GM21360 (cell line): Measurements from ENCODE around the gene CYP2S1.
"Not testable (repeated sequence)": the region's sequence is repeated elsewhere in the genome, so short reads cannot be mapped to it uniquely, and the experiment has no call there.

ENCODE experiments used
- ATAC-seq: cut with Tn5 transposase; IDR thresholded peaks from one replicate; pipeline ENCODE4 v1.9.1; 2021; ENCODE audit warnings: mild to moderate bottlenecking, moderate library complexity; ENCODE audit not compliant: unreplicated experiment

CYP2S1 gene

DNA sequence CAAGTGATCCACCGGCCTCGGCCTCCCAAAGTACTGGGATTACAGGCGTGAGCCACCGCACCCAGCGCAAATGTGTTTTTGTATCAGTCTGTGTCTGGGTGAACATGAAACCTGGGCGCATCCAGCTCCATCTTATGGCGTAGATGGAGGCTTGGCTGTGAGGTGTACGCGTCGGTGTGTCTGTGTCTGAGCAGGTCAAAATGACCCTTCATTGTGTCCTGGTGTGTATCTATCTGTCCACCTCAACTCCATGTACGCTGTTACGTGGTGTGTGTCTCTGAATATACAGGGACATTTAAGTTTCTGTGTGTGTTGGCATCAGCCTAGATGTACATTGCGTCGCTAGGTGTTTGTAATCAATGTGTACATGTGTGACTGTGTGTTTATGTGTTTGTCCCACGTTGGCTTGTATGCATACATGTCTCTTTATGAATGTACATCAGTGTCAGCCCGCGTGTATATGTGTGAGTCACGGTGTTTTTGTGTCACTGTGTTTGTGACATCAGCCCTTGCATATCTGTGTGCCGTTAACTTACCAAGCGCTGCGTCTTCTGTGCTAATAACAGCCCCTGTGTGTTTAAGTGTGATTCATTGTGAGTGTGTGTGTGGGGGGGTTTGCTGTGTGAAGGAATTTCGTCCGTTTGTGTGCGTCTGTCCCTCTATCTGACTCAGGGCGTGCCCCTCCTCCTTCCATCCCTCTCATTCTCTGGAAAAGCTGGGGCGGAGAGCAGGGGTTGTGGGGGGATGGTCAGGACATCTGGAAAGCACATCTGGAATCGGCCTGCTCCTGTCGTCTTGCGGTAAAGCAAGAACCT, 32.4 kb downstream of the CYP2S1 start:
- ATAC-seq, result no peak

DNA sequence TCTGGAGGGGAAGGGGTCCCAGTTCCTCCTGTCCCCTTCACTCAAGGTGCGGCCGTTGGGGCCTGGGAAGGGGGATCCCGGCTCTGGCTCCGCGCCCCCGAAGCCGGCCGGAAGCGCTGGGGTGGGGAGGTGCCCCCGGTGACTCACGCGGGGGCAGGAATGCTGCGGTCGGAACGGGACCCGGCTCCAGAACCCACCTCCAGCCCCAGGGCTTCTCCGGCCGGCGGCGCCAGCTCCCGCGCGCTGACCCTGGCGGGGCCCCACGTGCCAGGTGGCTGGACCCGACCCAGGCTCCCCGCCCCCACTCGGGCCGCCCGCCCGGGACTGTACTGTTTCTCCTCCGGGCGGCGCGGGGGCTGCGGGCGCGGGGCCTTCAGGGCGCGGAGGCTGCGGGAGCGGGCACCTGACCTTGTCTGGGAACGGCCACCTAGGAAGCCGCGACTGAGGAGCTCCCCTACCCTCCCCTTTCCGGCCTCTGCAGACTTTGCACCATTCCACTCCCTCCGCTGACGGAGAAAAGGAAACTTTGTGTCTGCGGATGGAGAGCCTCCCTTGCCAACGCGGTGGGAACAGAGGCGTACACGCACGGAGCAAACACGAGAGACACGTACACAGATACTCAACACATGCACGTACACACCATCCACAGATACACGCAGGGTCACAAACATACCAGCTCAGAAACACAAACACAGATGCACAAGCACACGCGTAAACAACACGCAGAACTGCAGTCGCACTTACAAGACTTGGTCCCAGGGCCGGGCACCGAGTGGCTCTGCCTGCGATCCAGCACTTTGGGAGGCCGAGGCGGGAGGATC, 33.2 kb downstream of the CYP2S1 start:
- ATAC-seq, result no peak

DNA sequence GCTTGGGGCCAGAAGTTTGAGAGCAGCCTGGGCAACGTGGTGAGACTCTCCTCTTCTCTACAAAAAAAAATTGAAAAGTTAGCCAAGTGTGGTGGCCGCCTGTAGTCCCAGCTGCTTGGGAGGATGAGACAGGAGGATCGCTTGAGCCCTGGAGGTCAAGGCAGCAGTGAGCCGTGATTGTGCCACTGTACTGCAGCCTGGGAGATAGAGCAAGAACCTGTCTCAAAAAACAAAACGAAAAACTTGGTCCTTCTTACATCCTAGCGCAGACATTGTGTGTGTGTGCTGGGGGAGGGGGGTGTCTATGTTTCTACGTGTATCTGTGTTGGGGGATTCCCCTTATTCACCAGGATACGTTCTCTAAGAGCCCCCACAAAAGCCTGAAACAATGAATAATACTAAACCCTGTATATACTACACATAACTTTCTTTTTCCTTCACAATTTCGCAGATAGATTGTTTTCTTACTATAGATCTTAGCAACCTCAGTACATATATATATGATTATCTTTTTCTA, 33.9 kb downstream of the CYP2S1 start:
- ATAC-seq, result no peak

DNA sequence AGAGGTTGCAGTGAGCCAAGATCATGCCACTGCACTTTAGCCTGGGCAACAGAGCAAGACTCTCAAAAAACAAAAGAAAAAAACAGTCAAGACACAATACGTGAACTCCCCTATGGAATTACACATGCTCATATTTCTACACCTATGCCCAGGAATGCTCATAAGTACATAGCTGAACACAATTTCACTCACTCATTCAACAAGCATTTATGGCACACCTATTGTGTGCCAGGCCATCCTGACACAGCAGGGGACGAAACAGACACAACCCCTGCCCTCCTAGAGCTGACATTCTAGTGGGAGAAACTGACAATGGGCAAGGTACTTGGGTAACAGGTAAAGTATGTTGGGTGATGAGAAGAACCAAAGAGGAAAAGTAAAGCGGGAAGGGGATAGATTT, 35.5 kb downstream of the CYP2S1 start:
- no peak for ATAC-seq

DNA sequence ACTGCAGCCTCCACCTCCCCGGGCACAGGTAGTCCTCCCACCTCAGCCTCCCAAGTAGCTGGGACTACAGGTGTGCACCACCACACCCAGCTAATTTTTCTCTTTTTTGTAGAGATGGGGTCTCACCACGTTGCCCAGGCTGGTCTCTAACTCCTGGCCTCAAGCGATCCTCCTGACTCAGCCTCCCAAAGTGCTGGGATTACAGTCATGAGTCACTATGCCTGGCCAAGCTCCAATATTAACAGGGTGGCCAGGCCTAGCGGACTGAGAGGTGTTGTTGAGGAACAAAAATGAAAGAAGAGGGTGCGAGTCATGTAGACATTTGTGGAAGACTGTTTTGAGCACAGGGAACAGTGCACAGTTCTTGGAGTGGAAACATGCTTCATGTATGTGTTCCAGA, 36.3 kb downstream of the CYP2S1 start:
- not testable (repeated sequence) for ATAC-seq

DNA sequence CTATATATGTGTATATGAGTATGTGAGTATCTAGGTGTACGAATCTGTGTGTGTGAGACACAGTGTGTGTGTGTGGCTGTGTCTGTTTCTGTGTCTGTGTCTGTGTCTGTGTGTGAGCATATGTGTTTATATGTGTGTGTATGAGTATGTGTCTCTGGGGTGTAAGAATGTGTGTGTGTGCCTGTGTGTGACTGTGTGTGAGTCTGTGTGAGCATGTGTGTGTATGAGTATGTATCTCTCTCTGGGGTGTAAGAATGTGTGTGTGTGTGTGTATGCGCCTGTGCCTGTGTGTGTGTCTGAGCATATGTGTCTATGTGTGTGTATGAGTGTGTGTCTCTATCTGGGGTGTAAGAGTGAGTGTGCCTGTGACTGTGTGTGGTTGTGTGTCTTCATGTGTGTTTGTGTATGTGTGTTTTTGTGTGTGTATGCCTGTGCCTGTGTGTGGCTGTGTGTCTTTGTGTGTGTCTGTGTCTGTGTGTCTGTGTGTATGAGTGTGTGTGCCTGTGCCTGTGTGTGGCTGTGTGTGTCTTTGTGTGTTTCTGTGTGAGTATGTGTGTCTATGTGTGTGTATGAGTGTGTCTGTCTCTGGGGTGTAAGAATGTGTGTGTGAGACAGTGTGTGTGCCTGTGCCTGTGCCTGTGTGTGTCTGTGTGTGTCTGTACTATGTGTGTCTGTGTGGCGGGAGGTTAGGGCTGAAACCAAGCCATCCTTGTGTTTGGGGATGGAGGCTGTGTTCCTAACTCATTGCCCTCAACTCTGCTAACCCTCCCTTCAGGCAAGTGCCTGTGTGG, 37.2 kb downstream of the CYP2S1 start:
- ATAC-seq, result no peak

DNA sequence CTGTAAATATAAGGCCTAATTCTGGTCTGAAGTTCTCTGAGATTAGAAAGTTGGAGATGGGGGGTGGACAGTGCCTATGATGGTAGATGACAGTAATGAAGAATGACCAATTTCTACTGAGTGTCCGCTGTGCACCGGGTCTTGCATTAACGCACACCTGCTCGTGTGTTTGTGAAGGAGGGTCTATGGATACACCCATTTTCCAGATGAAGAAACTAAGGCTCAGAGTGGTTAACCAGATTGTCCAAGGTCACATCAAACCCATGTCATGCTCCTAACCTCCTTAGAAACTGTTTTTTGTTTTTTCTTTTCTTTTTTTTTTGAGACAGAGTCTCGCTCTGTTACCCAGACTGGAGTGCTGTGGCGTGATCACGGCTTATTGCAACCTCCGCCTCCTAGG, 39.7 kb downstream of the CYP2S1 start:
- ATAC-seq, result no peak

DNA sequence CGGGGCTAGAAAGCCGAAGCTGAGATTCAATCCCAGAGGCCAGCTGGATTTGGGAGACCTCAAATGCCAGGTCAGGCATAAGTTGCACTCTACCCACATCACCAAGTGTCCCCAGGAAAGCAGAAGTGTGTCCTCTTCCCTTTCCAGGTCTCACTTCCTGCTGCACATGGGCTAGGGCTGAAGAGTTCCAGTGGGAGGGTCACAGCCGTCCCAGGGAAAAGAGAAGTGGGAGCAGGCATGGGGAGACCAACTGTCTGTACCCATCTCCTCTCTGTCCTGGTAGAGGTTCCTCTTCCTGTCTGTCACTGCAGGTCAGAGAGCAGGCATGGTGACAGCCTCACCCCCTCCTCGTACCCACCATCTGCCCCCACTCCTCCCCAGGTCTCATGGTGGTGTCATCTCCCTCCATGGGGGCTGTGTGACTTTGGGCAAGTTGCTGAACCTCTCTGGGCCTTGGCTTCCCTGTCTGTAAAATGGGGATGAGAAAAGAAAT, 40.8 kb downstream of the CYP2S1 start:
- no peak for ATAC-seq

DNA sequence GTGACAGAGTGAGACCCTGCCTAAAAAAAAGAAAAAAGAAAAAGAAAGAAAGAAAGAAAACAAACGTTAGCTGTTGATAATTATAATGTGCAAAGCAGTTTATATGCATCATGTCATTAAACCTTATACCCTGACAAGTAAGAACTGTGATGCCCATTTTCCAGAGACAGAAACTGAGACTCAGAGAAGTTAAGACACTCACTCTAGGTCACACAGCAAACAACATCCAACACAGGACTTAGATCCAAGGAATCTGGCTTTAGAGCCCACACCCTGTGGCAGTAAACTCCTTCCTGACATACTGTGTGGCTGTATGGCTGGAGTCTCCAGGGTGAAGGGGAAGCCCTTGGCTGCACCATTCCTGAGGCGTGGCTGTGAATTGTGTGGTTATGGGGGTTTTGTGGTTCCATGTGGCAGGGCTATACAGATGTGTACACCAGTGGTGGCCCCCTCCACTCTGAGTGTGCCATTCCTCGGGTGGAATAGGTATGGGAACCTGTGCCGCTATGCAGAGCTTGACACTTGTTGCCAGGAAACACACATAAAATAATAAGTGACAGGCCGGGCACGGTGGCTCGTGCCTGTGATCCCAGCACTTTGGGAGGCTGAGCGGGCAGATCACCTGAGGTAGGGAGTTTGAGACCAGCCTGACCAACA, 41.6 kb downstream of the CYP2S1 start:
- no peak for ATAC-seq

DNA sequence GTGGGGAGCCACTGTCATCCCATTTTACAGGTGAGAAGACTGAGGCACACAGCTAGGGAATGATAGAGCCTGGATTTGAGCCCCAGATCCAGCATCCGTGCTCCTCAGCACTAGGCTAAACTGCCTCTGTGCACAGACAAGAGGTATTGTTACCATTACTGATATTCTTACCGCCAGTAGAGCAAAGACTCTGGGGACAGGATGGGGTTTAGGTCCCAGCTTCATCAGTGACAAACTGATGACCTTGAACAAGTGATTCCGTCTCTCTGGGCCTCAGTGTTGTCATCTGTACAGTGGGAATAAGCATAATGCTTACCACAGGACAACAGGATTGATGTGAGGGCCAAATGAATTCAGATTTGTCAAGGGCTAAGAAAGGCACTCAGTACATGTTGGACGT, 42.5 kb downstream of the CYP2S1 start:
- no peak for ATAC-seq

DNA sequence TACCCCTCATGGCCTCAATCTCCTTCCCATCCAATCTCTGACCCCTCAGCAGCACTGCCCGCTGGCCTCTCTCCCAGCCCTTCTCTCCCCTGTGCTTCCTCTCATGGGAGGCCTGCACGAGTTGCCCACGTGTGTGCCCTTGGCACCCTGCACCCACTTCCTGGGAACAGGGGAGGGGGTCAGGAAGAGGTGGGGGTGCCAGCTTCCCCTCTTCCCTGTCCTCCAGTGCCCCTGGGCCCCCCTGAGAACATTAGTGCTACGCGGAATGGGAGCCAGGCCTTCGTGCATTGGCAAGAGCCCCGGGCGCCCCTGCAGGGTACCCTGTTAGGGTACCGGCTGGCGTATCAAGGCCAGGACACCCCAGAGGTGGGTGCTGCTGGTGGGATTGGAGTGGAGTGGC, 45.2 kb downstream of the CYP2S1 start:
- no peak for ATAC-seq

DNA sequence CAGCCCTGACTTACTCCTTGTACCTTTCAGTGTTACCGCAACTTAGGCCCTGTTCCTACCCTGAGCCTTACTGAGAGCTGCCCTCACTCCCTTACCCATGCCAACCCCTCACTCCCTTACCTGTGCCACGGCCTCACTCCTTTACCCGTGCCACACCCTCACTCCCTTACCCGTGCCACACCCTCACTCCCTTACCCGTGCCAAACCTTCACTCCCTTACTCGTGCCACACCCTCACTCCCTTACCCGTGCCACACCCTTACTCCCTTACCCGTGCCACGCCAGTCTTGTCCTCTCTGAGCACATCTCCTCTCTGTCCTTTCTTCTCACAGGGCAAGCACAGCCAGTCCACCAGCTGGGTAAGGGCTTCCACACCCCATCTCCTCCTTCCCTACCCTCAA, 46.3 kb downstream of the CYP2S1 start:
- no peak for ATAC-seq

DNA sequence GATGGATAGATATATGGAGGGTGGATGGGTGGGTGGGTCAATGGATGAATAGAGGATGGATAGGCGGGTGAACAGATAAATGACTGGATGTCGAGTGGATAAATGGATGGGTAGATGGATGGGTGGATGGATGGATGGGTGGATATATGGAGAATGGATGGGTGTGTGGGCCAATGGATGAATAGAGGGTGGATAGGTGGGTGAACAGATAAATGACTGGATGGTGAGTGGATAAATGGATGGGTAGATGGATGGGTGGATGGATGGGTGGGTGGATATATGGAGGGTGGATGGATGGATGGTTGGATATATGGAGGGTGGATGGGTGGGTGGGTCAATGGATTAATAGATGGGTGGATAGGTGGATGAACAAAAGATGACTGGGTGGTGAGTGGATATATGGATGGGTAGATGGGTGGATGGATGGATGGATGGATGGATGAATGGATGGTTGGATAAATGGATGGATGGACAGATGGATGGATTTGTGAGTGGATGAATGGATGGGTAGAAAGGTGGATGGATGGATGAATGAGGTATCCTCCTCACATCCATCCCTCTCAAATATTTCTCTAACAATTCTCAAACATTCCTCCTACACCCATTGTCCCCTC, 47.0 kb downstream of the CYP2S1 start:
- ATAC-seq, result no peak

DNA sequence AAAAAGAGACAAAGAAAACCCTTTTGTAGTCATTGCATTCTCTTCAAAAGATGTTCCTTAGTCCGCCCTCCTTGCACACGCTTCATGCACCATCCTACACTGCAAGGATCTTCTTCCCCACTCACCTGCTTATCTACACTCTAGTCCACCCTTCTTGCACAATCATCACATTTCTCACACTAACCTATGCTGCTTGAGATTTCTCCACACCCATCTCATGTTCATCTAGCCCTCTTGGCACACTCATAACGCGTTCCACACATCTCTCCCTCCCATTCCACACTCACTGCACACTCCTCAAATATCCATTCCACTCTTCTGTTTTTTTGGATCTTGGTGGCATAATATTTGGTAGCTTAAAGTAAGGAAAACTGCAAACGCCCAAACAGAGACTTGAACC, 48.8 kb downstream of the CYP2S1 start:
- no peak for ATAC-seq

DNA sequence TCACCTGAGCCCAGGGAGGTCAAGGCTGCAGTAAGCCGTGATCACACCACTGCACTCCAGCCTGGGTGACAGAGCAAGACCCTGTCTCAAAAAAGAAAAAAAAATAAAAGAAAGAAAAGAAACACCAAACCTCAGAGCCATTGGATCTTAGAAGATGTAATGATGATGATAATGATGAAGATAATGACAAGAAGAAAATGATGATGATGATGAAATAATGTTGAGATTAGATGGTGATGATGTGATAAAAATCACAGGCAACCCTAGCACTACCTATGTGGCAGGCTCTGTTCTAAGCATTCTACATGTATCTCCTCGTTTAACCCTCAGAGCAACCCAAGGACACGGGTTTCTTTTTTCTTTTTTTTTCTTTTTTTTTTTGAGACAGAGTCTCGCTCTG, 51.1 kb downstream of the CYP2S1 start:
- ATAC-seq, result no peak

DNA sequence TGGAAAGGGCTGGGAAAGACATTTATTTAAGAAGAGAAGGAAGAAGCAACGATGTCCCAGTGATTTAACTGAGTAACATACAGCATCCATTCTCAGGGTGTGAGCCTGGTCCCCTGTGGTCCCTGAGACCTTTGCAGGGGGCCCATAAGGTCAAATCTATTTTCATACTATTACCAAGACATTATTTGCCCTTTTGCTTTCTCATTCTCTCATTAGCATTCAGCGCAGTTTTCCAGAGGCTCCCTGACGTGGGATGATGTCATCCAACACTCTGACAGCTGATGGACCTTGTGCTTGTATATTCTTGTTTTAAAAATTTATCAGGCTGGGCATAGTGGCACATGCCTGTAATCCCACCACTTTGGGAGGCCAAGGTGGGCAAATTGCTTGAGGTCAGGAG, 52.8 kb downstream of the CYP2S1 start:
- ATAC-seq, result no peak

DNA sequence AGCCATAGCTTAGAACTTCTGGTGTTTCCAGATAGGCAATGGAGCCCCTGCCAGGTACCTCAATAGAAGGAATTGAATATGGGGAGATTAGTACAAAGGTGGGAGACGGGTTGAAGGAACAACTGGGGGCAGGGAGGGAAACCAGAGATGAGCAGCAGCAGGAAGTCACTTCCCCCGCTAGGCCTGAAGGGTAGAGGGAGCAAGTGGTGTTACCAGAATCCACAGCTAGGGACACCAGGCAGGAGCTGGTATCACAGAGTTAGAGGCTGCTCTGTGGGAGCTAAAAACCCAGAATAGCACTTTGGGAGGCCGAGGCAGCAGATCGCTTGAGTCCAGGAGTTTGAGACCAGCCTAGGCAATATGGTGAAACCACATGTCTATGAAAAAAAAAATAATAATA, 55.9 kb downstream of the CYP2S1 start:
- no peak for ATAC-seq

DNA sequence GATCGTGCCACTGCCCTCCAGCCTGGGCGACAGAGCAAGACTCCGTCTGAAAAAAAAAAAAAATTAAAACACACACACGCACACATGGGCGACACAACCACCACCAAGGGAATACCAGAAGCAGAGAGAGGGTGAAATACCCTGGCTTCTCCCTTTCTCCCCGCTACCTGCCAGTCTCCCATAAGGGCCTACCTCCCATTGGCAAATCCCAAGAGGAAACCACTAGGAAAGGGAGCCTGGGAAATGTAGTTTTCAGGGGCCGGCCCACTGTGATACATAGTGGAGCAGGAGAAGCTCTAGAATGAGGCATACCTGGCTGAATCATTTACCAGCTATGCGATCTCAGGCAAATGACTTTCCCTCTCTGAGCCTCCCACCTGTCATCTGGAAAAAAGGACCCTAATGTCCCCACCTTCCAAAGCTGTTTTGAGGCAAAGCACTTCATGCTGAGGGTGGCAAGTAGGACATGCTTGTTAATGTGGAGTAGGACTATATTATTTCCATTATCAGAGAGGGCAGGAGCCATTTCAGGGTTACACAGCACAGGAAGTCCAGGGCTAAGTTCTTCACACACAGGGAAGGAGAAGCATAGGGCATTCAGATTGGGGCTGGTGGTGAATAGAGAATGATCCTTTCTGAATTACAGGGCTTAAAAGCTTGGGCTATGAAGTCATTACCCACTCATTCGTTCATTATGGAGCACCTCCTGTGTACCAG, 56.8 kb downstream of the CYP2S1 start:
- no peak for ATAC-seq

DNA sequence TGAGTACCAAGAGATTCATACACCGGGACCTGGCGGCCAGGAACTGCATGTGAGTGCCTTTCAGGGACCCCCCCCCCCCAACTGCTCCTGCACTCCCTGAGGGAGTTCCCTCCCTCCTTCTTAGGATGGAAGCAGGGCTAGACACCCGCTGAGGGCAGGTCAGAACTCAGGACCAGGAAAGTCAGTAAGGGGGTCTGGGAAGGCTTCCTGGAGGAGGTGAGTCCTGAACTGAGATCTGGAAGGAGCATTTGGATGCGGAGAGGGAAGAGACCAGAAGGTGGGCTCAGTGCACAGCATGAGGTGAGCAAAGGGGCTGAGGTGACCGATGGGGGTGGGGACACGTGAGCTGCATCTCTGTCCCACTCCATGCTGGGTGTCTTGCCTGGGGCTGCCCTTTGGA, 60.6 kb downstream of the CYP2S1 start:
- no peak for ATAC-seq

DNA sequence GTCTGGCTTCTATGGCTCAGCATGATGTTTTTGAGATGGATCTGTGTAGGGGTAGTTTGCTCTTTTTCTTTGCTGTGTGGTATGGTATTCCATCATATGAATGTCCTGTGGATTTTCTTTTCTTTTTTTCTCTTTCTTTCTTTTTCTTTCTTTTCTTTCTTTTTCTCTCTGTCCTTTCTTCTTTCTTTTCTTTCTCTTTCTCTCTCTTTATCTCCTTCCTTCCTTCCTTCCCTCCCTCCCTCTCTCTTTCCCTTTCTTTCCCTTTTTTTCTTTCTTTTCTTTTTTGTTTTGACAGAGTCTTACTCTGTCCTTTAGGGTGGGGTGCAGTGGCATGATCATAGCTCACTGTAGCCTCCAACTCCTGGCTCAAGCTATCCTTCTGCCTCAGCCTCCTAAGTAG, 62.2 kb downstream of the CYP2S1 start:
- ATAC-seq, result no peak
